Measurements from ENCODE around the gene SMPD1.
A peak's percentile ranks its signal among the peaks of the same experiment; 100 is the strongest.

Gene SMPD1

DNA sequence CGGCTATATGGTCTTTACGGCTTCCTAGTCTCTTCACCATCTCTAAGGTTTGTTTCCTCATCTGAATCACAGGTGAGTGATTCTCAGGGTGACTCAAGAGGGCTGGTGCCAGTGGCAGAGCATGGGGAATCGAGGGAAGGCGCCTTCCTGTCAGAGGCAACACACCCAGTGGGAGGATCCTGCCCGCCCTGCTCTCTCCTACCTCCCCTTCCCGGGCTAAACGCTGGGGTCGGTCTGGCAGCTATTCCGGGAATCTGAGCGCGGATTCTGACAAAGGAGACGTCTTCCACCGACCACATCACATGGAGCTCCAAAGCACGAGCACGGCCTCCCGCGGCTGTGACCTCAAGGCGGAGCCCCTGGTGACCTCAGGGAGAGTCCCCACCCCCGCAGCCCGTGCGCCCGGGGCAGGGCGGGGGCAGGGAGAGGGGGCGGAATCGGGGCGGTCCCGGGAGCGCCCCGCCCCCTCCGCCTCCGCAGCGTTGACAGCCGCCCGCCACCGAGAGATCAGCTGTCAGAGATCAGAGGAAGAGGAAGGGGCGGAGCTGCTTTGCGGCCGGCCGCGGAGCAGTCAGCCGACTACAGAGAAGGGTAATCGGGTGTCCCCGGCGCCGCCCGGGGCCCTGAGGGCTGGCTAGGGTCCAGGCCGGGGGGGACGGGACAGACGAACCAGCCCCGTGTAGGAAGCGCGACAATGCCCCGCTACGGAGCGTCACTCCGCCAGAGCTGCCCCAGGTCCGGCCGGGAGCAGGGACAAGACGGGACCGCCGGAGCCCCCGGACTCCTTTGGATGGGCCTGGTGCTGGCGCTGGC lies at the start of gene SMPD1:
Gene SMPD1 (plus strand): TSS at position 570 of the 813 bp plus-strand sequence. CDS start 125 bp downstream, at position 695.
- DNase-seq = peak; percentile 95

DNA sequence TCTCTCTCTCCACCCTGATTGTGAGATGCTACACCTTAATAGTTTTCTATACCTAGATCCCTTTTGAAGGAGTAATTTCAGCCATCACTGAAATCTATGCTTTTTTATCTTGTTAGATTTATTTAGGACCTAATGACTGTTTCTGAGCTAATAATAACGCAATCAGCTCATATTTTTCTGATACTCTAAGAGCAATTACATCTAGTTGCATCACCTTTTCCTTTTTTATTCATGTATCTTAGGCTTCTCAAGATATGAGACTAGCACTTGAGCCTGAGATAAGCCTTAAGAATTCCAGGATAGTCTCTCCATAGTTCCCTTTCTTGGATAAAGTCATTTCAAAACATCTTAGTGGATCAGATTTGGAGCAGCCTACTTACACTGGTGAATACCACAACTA lies 44.9 kb upstream of the SMPD1 start:
- DNase-seq = no peak

DNA sequence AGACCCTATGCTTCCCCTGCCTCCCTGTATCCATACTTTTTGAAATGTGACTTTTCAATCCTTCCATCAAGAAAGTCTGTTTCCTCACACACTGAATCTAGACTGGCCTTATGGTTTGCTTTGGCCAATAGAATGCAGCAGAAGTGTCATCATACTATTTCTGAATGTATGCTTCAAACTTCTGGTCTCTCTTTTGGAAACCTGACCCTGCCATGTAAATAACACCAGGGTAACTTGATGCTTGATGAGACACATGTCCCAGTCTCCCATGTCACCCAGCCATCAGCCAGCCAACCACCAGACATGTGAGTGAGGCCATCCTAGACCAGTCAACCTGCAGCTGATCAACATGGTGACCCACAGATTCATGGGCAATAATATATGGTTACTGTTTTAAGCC lies 40.2 kb upstream of the SMPD1 start:
- no peak for DNase-seq

DNA sequence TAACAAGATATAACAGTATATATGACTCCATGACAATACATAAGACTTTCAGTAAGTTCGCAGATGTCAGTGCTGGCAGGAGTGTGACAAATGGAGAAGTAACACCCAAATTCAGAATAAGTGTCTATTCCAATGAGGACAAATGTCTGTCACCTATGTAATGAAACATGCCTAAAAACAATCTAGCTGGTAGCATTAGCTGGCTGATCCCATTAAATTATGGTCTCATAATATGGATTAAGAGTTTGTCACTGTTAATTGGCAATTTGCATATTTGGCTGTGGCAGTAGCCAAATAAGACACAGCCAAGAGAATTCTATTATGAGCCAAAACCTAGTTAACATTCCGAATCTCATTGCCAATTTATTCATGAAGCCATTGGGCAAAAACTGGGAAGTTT lies 39.8 kb upstream of the SMPD1 start:
- DNase-seq = no peak

DNA sequence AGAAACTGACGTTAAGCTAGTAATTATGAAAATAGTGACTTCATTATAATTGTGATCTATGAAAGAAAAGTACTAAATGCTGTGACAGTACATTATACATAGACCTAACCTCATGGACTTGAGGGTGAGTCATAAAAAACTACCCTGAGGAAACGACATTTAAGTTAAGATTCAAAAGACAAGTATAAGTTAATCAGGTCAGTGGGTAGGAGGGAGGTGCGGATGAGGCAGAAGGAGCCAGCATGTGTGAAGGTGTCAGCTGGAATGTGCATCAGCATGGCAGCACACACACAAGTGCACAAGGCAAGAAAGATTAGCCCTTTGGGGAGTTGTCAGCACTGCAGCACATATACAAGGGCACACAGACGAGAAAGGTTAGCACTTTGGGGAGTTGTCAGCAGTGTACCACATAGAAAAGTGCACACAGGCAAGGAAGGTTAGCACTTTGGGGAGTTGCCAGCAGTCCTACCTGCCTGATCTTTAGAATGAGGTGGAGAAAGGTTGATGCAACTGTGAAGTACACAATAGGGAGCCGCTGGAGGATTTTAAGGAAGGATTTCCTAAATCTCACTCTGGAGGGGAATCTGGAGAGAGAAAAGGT lies 38.4 kb upstream of the SMPD1 start:
- DNase-seq = peak; percentile 48

DNA sequence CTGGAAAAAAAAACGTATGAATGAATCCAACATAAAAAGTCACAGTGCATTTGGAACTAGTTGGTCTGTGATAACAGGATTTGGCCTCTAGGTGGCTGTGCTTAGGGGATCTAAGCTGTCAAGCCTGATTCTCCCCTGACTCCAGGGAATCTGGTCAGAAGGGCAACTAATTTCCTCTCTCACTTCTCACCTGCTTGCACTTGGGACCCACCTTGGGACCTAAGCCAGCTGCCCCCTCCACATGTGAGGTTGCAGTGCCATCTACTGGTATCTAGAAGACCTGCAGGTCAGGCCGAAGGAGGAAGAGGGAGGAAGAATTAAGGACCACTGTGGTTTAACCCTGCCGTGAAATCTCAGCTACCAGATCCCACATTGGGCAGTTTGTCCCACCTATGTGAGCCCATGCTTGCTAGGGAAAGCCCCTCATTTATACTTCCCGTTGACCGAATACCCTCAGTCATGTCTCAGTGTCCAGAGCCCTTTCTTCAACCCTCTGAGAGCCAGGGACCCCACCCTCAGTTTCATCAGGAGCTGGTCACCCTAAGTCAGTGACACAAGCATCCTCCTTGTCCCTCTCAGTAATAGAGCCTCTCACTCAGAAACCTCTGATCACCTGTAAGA lies 36.8 kb upstream of the SMPD1 start:
- DNase-seq = peak; percentile 65

DNA sequence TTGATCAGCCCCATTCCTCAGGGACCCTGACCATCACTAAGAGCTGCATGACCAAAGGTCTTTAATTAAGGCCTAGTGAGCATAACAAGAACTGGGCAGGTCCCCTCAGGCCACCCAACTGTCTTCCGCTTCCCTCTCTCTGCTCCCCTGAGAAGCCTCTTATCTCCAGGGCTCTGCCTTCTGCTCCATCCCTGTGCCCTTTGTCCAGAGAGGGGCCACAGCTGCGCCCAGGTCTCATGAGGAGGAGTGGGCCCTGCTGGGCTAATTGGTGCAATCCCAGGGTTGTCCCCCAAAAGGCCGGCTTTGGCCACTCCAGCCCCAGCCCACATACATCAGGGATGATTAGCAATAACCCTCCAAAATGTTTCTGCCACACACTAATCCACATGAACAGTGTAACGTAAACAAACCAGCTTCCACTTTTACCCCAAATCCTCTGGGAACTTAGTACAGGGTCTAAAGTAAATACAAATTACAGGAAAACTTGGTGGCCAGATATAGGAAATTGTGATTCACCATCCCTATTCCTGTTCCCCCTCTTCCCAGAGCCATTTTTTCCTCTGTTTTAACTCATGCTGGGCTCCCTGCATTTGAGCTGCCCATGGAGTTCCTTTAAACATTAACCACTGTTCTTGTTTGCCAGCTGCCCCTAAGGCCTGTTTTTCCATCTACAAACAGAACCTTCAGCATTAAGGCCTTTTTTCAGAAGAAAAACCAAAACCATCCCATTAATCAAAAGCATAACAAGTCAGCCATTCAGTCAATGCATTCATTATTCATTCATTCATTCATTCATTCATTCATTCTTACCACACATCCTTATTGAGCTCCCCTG lies 35.4 kb upstream of the SMPD1 start:
- DNase-seq = no peak

DNA sequence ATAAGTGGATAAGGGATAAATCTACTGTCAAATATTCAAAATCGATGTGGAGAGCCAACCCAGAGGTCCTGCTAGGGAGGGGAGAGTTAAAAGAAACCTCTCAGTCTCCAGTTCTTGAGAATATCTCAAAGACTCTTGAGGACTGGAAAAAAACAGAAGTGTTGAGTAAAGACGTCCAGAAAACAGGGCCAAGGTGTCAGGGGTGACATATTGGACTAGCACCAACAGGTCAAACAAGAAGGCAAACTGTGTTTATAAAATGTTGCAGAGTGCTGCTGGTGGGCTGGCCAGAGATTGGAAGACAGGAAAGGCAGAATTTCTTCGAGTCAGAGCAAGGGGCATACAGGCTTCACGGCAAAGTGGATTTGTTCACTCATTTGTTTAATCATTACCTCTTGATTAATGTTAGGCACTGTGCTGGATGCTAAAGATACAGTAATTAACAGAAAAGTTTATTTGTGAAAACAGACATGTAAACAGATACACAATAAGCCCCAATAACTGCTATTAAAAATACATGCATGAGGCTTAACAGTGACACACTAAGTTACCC lies 33.7 kb upstream of the SMPD1 start:
- no peak for DNase-seq

DNA sequence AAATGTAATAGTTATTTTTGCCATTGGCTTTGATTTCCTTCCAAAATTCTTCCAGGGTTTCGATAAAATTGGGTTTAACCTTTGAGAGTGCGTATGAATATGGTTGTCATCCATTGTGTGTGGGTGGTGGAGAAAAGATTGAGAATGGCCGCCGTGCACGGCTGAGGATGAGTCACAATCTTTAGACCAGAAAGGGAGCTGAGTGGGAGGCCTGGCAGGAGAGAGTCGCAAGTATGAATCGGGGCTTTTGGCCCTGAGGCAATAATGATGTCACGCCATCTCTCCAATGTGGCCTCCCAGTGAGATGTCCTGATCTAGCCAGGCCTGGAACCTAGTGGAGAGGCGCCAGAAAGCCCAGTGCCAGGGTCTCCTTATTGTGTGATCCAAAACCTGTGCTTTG lies 33.1 kb upstream of the SMPD1 start:
- peak; percentile 68 for DNase-seq

DNA sequence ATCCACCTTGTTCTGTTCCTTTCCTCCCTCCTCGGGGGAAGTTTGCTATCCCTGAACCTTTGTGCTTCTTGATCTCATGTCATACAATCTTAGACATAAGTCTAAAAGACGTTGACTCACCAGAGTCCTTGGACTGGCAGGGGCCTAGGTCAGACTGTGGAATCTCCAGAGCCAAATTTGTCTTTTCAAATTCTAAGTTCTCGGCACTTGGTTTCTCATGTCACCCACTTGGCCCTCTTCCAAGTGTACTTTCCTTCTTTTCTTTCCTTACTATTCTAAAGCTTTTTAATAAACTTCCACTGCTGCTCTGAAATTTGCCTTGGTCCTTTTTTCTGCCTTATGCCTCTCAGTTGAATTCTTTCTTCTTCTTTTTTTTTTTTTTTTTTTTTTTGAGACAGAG lies 30.1 kb upstream of the SMPD1 start:
- DNase-seq = no peak

DNA sequence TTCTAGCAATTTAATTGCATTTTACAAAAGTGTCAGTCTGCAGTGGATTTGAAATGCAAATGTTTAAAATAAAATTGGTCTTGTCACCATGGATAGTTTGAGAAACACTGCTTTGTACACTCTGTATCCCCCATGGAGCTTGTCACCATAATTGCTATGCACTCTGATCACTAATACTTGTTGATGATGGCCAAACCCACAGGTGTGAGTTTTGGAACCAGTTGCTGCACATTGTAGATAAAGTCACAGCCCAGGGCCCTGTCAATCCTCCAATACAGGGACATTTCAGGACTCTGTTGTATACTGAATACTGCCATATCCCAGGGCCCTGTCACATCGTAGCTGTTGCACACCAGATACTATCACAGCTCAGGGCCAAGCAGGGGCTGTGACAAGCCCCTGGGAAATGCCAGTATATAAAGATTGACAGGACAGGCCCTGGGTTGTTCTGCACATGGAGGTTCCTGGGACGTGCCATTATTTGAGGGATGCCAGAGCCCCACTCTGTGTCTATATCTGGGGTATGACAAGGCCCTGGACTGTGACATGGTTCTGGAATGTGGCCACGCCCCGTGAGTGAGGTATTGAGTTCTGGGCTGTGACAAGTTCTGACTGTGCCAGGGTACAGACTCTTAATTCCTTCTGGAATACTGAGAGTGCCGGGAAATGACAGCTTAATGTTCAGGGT lies 27.9 kb upstream of the SMPD1 start:
- DNase-seq = no peak

DNA sequence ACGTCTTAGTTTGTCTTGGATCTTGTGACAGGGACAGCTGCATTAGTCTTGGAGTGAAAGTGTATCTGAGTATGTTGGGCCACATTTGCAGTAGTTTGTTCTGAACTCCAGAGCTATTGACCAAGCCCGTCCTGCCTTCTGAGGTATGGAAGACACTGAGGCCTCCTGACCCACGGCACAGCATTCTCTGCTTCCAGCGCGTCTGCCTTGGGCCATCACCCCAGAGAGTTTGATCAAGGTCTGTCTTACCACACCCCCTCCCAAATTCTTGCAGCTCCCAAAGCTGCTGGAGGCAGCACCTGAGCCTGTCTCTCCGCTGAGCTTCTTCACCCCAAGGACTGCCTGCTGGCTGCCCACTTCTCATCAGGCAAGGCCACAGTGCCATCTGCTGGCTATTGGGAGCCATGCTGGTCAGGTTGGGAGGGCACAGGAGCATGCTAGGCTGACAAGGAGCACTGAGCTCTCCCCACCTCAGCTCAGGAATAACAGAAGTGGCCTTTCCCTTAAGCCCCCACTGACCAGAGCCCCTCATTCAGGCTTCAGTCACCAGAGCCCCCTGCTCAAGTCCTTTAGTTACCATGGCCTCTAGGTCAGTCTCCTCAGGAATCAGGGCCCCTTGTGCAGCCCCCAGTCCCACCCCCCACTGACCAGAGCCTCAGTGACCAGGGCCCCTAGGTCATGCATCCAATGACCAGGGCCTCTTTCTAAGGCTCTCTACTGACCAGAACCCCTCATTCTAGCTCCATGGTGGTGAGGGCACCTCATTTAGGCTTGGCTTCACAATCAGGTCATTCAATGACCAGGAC lies 27.2 kb upstream of the SMPD1 start:
- peak; percentile 83 for DNase-seq

DNA sequence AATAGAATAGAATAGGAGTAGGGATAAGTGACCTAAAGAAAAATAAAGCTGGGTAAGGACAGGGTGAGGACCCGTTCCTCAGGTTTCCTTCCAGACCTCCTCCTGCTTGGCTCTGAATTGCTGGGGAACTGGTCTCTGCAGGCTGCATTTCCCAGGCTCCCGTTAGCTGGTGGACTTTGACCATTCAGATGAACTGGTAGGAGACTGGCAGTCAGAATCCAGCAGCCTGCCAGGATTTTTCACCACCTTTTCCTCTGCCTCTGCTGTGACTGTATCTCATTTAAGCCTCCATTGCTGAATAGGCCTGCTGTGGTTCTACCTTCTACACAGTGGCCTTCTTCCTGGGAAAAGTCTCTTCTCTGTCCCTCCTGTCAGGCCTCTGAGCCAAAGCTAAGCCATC lies 24.6 kb upstream of the SMPD1 start:
- no peak for DNase-seq

DNA sequence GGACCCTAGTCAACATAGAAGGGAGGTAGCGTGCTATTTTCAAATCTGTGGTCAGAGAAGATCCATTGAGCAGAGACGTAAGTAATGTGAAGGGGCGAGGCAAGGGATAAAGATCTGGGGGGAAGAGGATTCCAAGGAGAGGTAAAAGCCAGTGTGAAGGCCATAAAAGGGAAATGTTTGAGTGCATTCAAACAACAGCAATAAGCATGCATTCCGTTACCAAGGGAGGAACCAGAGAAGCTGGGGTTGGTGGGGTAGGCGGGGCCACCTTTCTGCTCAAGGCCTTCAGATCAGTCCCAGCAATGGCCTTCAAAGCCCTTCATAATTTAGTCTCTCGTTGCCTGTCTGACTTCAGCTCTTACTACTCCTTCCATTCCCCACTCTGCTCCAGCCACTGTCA lies 18.4 kb upstream of the SMPD1 start:
- DNase-seq = no peak

DNA sequence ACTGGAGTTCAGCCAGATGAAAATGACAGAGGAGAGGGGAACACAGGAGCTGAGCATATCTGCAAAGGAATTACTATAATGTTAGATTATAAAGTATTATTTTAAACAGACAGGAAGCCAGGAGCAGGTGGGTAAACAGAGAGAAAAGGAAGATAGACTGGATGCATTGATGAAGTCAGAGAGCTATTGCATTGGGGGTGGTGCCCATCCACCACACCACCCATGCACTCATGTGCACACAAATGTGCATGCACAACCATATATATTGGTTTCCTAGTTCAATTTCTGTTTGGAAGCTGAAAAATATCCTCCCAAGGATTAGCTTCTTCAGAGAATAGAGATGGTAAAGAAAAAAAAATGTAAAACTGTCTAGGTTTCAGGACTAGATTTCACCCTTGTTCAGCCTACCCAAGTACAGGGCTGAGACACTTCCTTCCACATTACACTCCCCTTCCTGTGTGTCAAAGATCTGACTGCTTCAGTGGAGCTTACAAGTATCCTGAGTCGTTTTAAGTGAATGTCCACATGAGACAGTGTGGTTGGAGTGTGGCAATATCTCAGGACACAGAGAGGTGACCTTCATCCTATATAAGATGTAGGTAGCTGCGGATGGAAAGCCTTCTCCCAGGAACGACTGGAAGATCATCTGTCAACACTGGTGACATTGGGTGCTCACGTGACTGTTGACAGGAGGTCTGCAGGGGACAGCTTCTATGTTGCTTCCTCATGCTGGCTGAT lies 12.2 kb upstream of the SMPD1 start:
- no peak for DNase-seq

DNA sequence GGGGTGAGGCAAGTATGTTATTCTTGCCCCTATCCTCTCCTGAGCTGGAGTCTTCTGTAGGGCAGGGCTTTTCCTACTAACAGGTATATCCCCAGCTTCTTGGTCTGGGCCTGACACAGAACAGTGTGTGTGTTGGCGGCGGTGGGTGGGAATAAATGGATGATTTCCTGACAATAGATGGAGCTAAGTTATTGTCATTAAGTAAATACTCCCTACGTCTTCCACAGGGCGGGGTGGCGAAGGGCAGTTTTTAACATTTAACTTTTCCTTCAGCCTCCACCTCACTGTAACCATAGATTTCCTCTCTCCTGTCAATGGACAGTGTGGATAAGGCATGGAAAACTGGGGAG lies 11.7 kb upstream of the SMPD1 start:
- DNase-seq = no peak

DNA sequence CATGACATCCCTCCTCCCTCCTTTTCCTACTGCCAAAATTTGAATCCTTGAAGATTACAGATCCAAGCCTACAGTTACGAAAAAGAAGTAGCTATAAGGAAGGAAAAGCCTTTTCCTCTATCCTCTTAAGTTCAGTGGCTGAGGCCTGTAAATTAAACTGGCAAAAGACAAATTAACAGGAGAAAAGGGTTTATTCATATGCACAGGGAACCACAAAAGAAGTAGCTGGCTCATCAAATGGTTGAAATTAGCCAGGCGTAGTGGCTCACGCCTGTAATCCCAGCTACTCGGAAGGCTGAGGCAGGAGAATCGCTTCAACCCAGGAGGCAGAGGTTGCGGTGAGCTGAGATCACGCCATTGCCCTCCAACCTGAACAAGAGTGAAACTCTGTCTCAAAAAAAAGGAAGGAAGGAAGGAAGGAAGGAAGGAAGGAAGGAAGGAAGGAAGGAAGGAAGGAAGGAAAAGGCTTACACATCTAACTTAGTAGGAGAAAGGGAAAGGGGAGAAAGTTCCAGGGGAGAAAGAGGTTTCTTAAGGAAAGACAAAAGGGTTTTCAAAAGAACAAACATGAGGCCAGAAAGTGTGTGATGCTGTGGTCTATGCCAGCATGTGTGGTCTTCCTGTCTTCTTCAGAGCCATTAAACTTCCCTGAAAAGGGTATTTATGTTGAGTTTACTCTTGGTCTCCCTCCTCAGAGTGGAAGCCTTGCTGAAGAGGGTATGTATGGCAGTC lies 5.1 kb upstream of the SMPD1 start:
- no peak for DNase-seq

DNA sequence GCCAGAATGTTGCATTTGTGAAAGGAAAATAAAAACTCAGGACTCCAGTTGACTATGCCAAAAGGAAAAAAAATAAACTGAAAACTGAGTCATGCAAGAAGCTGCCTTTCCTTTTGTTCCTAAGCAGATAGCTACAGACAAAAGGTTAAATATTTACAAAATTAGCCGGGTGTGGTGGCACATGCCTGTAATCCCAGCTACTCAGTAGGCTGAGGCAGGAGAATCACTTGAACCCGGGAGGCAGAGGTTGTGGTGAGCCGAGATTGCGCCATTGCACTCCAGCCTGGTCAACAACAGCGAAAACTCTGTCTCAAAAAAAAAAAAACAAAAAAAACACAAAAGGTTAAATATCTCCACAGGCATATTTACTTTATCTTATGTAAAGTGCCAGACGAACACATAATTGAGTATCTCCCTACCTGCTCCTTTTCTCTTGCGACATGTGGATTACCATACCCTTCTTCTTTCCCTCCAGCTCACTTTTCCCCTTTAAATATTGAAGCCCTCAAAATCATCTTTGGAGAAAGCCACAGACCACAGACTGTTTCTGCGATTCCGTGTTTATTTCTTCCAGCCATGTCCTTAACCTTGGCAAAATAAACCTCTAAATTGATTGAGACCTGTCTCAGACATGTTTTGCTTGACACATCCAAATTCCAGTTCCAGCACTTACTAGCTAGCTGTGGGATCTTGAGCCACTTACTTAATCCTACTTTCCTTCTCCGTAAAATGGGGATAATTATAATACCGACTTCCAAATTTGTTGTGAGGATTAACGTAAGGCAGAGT lies 2.3 kb upstream of the SMPD1 start:
- no peak for DNase-seq

DNA sequence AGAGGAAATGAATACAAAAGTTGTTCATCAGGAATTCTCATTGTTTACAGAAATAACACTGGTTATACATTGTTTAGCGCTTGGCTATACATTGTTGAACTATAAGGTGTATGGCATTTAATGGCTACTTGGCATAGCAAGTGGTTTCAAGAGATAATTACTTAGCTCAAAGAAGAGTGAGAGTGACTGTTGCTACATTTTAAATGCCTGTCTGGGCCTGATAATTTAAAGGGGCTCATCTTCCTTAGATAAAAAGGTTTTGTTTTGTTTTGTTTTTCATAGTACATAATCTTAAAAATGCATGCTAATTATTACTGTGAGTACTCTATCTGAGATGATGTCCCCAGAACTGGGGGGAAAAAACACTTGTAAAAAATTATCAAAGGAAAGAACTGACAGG lies 1.5 kb upstream of the SMPD1 start:
- DNase-seq = no peak

Measured in stimulated activated CD4-positive, alpha-beta T cell treated with anti-CD3 and anti-CD28 coated beads, Interleukin-15, amount 100 ng/mL, for 24 hours (primary cell).